Suprapubic skin (tissue), 4 donors: Measurements from ENCODE around the gene RHOD.

Experiments used
- EP300 ChIP-seq: sonication (generic); formaldehyde crosslinking; IDR thresholded peaks from one replicate; pipeline ENCODE4 v1.6.1; 2017; ENCODE audit warnings: antibody characterized with exemption
- POLR2A ChIP-seq, 2 donors: fragments of 450-650 bp; IDR thresholded peaks; one replicate each; pipeline ENCODE4 v1.6.1; 2017; ENCODE audit warnings: antibody characterized with exemption in 2 of 2, mild to moderate bottlenecking in 2 of 2, moderate library complexity in 2 of 2
- POLR2AphosphoS5 ChIP-seq, 3 donors: sonication (generic); formaldehyde crosslinking; IDR thresholded peaks; one replicate each; pipeline ENCODE4 v1.6.1; 2017; ENCODE audit warnings: antibody characterized with exemption in 3 of 3
- TF ChIP-seq, protein P1 (sequence below), 2 donors: fragments of 200-600 bp in 1 of 2; fragments of 450-650 bp in 1 of 2; sonication (generic) in 1 of 2; IDR thresholded peaks; one replicate each; pipeline ENCODE4 v1.5.1; 2016 to 2019; ENCODE audit warnings: antibody characterized with exemption in 2 of 2, mild to moderate bottlenecking in 1 of 2, moderate library complexity in 1 of 2

DNA sequence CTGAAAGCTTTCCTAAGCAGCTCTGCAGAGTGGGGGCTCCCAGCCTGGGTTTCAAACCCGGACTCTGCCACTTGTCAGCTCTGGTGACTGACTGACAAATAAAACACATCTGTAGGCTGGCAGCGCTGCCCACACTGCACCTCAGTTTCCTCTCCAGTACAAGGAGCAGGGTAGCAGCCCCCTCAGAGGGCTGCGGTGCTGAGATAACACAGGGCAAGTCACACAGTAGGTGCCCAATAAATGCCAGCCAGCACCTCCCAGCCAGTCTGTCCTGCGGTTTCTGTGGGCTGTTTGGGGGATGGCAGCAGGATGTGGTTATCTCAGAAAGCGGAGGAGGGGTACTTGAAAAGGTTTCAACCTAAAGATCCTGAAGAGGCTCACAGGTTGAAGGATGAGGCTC, 32.2 kb upstream of the RHOD start:
- TF ChIP-seq POLR2A (IDR thresholded peaks at IDR 0.05) (no peak), POLR2AphosphoS5 (IDR thresholded peaks at IDR 0.05) (no peak), EP300 (no peak)
- TF ChIP-seq, protein P1, sequence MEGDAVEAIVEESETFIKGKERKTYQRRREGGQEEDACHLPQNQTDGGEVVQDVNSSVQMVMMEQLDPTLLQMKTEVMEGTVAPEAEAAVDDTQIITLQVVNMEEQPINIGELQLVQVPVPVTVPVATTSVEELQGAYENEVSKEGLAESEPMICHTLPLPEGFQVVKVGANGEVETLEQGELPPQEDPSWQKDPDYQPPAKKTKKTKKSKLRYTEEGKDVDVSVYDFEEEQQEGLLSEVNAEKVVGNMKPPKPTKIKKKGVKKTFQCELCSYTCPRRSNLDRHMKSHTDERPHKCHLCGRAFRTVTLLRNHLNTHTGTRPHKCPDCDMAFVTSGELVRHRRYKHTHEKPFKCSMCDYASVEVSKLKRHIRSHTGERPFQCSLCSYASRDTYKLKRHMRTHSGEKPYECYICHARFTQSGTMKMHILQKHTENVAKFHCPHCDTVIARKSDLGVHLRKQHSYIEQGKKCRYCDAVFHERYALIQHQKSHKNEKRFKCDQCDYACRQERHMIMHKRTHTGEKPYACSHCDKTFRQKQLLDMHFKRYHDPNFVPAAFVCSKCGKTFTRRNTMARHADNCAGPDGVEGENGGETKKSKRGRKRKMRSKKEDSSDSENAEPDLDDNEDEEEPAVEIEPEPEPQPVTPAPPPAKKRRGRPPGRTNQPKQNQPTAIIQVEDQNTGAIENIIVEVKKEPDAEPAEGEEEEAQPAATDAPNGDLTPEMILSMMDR (IDR thresholded peaks at IDR 0.05), result no peak
